GM12891 (cell line): ENCODE measurements around the gene IFT81.

ENCODE experiments used
- DNase-seq: peaks from one replicate; pipeline ENCODE4 v3.0.0; 2011; ENCODE audit warnings: low spot score; ENCODE audit not compliant: insufficient read length
- FAIRE-seq: peaks from 2 replicates; lab custom pipeline; 2011; peaks lifted over from hg19 to GRCh38; lab: Jason Lieb, UNC
- PAX5 ChIP-seq: IDR thresholded peaks from 2 replicates; pipeline ENCODE4 v1.6.1; 2011; ENCODE audit warnings: low read length, moderate library complexity, mild to moderate bottlenecking; ENCODE audit not compliant: insufficient read depth, severe bottlenecking
- POLR2A ChIP-seq: IDR thresholded peaks from 2 replicates; pipeline ENCODE4 v1.6.1; 2011; ENCODE audit warnings: low read depth, low read length, control low read depth
- POLR2AphosphoS5 ChIP-seq: IDR thresholded peaks from 2 replicates; pipeline ENCODE4 v1.6.1; 2011; ENCODE audit warnings: low read depth, low read length, control low read depth
- POU2F2 ChIP-seq: IDR thresholded peaks from 2 replicates; pipeline ENCODE4 v1.6.1; 2011; ENCODE audit warnings: low read depth, mild to moderate bottlenecking, control low read depth, low read length, moderate library complexity
- SPI1 ChIP-seq: IDR thresholded peaks from 2 replicates; pipeline ENCODE4 v1.6.1; 2011; ENCODE audit warnings: low read depth, low read length, control low read depth
- TAF1 ChIP-seq: IDR thresholded peaks from 2 replicates; pipeline ENCODE4 v1.6.1; 2011; ENCODE audit warnings: low read depth, low read length, control low read depth

IFT81 gene

DNA sequence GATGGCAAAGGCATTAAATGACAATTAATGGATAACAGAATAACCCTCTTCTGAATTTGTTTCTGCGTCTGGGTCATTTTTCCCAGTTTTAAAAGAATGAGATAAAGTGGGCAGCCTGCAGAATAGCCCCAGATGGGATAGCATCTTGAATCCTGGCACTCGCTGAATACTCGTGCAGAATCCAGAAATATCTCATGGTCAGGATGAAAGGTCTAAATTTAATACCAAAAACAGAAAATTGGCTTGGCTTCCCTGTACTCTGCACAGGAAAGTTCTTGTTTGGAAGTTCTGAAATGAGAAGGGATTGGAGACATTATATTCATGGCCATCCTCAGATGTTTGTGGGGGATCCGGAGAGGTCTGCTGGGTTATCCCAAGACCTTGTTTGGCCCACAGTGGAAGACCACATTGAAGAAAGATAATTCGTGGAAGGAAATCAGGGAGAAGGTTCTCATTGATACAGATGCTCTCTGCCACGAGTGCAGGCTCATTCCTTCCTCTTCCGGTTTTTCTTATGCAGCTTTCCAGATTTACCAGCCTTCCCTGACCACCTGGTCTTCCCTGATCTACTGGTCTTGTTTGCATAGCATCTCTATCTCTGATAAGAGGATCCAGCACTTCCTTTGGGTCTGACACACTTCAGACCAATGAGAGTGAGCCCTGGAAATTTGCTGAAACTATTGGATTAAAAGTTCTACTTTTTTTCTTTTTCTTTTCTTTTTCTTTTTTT, 6.0 kb upstream of the IFT81 start:
- TF ChIP-seq PAX5 (no peak), POU2F2 (no peak)
- DNase-seq (no peak), FAIRE-seq (no peak)

GRCh38 chr12:110122929-110123328, 1.2 kb upstream of the IFT81 start:
- TF ChIP-seq PAX5 (no peak), POLR2AphosphoS5 (no peak), TAF1 (no peak), SPI1 (no peak), POU2F2 (no peak), POLR2A (no peak)
- DNase-seq (no peak), FAIRE-seq (no peak)

GRCh38 chr12:110123919-110124268, 263 bp upstream of the IFT81 start:
- FAIRE-seq, result no peak

GRCh38 chr12:110126557-110126956, 2.4 kb downstream of the IFT81 start:
- FAIRE-seq, result no peak
- no peak for DNase-seq
- TF ChIP-seq POLR2AphosphoS5, result no peak
- TF ChIP-seq POU2F2, result no peak
- no peak for TF ChIP-seq POLR2A
- TF ChIP-seq SPI1, result no peak
- no peak for TF ChIP-seq TAF1
- TF ChIP-seq PAX5, result no peak

More at GRCh38 chr12:110123919-110124268, 263 bp upstream of the IFT81 start:
- DNase-seq, result no peak
- TF ChIP-seq TAF1 (no peak), POLR2AphosphoS5 (no peak), SPI1 (no peak), POU2F2 (no peak), POLR2A (no peak), PAX5 (no peak)

DNA sequence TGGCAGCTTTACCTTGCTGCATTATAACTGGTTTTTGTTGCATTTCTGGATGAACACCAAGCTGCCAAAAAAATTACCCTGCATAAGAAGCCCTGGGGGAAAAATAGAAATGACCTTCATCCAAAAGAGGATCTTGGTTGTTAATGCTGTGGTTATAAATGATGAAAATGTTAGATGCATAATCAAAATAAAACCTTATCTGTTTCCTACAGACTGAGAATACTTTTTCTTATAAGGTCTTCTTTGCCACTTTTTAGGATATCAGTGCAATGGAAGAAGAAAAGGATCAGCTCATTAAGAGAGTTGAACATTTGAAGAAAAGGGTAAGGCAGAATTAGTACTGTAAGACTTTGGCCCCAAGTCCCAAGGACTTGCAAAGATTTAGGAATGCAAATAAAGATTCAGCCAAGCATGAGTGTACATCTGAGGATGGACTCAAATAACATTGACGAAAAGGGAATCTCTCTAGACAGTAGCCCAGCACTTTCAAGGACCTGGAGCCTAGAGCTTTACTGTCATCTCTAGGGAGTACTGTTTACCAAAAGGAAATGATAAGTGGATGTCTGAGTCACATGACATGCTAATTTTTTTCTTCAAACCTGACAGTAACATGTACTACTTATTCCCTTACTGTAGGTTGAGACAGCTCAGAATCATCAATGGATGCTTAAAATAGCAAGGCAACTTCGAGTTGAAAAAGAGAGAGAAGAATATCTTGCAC, 10.7 kb downstream of the IFT81 start:
- DNase-seq (no peak), FAIRE-seq (peak; percentile 78)
- TF ChIP-seq SPI1, result no peak
- TF ChIP-seq TAF1, result no peak
- no peak for TF ChIP-seq POLR2AphosphoS5
- no peak for TF ChIP-seq POU2F2
- TF ChIP-seq PAX5, result no peak
- TF ChIP-seq POLR2A, result no peak

DNA sequence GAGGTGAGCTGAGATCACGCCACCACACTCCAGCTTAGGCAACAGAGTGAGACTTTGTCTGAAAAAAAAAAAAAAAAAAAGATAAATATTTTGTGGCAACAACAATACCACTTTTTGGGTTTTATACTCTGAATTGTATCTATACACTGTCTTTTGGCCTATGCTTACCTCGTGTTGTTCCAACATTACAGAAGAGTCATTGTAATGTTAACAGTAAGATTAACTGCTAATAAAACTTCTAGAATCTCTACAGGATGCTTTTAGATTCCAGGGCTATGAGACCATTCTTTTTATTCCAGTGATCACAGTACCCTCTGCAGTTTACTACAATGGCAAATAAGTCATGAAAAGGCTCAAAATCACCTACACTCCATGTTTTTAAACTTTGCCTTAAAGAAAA, 11.6 kb downstream of the IFT81 start:
- no peak for DNase-seq
- TF ChIP-seq TAF1 (no peak), PAX5 (no peak)
- no peak for FAIRE-seq

GRCh38 chr12:110137786-110138185, 13.6 kb downstream of the IFT81 start:
- no peak for FAIRE-seq
- no peak for DNase-seq
- TF ChIP-seq POLR2A, result no peak
- TF ChIP-seq POLR2AphosphoS5, result no peak
- TF ChIP-seq PAX5, result no peak
- no peak for TF ChIP-seq POU2F2
- TF ChIP-seq TAF1, result no peak
- TF ChIP-seq SPI1, result no peak

GRCh38 chr12:110141389-110141788, 17.2 kb downstream of the IFT81 start:
- TF ChIP-seq SPI1 (no peak), POLR2AphosphoS5 (no peak), POU2F2 (no peak), PAX5 (no peak), POLR2A (no peak), TAF1 (no peak)
- no peak for FAIRE-seq
- DNase-seq, result no peak

GRCh38 chr12:110146986-110147385, 22.8 kb downstream of the IFT81 start:
- FAIRE-seq (no peak), DNase-seq (no peak)
- TF ChIP-seq POU2F2 (no peak), PAX5 (no peak), TAF1 (no peak), POLR2AphosphoS5 (no peak), SPI1 (no peak), POLR2A (no peak)
